ENCODE results near the gene TMEM203.

- TF ChIP-seq POLR2A (IDR thresholded peaks at IDR 0.05) (peak; percentile 69 to 82), CTCF (IDR thresholded peaks at IDR 0.05 in 4 of 5, conservative IDR thresholded peaks at IDR 0.05 in 1 of 5) (no peak)
These were observed at the start of gene TMEM203, which contains the start of gene NDOR1 for GRCh38 chr9:137205126-137206069.

Measured in gastrocnemius medialis (tissue), 4 donors.